HG02571 (cell line): ENCODE results near the gene FAM219A.
"Not testable (repeated sequence)": the region's sequence is repeated elsewhere in the genome, so short reads cannot be mapped to it uniquely, and the experiment has no call there.

Source experiments
- ATAC-seq: cut with Tn5 transposase; IDR thresholded peaks from one replicate; pipeline ENCODE4 v1.9.1; 2021; ENCODE audit warnings: mild to moderate bottlenecking, moderate library complexity; ENCODE audit not compliant: unreplicated experiment

The FAM219A gene

DNA sequence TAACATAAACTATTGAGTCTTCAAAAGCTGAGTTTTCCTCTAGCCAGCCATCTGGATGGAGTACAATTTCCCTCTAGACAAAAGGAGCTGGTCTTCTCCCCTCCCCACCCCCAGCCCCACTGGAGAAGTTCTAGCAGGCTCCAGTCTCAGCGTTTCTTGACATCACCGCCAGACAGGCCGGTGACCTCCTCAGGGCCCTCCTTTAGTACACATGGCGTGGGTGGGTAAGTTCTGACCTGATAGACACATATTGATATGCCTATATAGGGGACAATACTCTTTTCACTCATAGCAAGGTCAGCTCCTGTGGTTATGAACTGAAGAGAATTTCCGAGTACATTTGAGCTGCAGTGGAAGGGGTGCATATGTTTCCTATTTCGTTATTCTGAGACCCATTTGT, 27.5 kb upstream of the FAM219A start:
- ATAC-seq: no peak

DNA sequence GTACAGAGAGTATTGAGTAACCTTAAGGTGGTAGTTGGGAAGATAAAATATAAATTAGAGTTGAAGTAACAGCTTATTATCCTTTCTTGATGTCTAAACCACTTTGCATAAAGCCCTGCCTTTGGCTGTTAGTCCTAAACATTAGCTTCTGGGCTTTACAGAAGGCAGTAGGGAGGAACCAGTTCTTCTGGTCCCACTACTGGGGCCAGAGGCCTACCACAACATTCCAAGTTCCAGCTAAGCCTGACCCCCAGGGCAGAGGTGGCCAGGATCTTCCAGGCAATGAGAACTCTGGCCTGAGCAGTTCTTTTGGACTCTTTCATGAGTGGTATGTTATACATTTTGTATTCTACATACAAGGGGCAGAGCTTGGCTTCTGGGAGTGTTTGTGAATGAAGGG, 26.3 kb upstream of the FAM219A start:
- no peak for ATAC-seq

DNA sequence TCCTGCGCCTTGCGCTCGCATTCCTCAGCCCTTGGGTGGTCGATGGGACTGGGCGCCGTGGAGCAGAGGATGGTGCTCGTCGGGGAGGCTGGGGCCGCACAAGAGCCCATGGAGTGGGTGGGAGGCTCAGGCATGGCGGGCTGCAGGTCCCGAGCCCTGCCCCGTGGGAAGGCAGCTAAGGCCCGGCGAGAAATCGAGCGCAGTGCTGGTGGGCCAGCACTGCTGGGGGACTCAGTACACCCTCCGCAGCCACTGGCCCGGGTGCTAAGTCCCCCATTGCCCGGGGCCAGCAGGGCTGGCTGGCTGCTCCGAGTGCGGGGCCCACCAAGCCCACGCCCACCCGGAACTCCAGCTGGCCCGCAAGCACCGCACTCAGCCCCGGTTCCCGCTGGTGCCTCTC, 24.4 kb upstream of the FAM219A start:
- not testable (repeated sequence) for ATAC-seq

GRCh38 chr9:34481620-34482019, 23.2 kb upstream of the FAM219A start:
- ATAC-seq: not testable (repeated sequence)

DNA sequence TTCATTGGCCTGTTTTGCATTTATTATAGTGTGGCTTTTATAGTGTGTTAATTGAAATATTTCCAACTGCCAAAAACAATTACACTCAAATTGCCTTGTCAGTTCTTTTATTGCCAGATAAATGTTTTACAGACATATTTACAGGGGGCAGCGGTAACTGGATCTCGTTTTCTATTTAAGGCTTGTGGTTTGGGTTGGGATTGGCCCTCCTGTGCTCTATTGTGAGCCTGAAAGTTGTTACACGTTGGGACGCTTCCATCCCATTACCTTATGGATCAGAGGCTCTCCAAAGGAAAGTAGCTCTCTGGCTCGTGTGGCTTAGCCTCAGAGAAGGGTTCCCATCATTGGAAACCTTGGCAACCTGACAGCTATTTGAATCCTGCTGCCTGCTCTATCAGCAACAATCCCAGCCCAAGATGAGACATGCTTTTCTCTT, 21.1 kb upstream of the FAM219A start:
- ATAC-seq: no peak

DNA sequence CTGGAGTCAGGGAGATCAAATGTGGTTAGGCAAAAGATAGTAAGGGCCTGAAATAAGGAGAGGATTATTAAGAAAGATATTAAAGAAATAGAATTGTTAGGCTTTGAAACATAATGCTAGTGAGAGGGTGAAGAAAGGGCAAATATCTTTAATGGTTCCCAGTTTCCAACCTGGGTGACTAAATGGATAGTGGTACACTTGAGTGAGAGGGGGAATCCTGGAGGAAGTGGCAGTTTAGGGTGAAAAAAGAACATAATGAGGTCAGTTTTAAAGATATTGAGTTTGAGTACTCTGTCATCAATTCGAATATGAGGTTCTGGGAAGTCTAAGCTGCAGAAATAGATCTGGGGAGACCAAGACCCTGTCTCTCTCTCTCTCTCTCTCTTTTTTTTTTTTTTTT, 19.2 kb upstream of the FAM219A start:
- ATAC-seq: no peak

GRCh38 chr9:34475097-34475496, 16.7 kb upstream of the FAM219A start:
- no peak for ATAC-seq

- no peak for ATAC-seq
These were observed 7.1 kb upstream of the FAM219A start for GRCh38 chr9:34465468-34465867.

DNA sequence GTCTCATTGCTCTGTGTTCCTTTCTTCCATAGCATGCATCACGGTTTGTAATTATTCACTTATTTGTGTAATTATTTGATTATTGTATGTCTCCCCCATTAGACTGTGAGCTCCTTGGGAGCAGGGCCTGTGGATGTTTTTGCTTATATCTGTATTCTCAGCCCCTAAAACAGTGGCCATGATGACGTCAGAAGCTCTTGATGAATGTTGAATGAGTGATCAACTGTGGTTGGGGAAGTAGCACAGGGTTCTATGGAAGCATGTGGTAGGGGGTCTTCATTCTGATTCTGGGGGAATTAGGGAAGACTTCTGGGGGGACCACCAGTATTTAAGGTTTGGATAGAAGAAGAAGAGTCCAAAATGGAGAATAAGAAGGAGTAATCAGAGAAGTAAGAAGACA, 6.2 kb upstream of the FAM219A start:
- no peak for ATAC-seq

DNA sequence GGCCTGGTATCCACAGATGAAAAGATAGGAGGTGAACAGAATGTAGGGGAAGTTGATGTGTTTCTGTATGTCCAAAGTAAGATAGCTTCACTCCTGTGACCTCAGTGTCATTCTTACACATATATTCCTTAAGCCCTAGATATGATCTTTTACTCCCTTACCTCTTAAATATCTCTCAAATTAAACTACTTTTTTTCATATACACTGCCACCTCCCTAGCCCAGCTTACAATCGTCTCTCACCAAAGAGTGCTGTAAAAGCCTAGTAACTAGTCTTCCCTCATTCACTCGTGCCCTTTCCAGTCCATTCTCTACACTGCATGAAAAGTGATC, 5.5 kb upstream of the FAM219A start:
- no peak for ATAC-seq

GRCh38 chr9:34463098-34463900, 4.9 kb upstream of the FAM219A start:
- no peak for ATAC-seq

DNA sequence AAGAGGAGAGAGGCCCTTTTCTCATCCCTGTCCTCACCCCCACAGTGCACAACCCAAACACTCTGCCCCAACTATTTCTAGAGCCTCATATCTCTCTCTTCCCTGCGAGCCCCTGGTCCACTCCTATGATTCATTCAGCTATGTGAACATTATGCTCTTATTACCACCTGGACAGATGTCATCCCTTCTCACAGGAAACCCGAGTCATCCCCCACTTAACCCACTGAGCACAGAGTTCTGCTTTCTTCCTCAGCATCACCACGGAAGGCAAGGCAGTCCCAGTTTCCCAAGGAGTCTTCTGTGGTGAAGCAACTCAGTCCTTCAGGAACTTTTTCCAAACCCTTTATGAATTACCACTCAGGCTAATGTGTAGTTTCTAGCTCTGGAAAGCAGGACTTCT, 1.6 kb upstream of the FAM219A start:
- ATAC-seq: no peak

GRCh38 chr9:34459356-34459755, 986 bp upstream of the FAM219A start:
- no peak for ATAC-seq

DNA sequence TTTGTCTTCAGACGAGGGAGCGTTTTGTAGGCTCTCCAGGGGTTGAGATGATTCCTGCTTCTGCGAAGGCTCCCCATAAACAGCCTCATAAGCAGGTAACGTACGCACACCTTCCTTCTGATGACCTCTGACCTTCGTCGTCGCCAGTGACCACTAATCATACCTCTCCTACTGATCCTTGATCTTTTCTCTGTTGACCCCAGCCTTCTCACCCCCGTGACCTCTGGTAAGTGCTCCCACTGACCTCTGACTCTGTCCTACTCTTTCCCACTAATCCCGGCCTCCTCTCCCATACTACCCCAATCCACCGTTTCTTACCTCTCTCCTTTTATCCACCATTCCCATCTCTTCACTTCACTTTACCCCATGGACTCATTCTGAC, 580 bp upstream of the FAM219A start:
- no peak for ATAC-seq

GRCh38 chr9:34457266-34458012, 931 bp downstream of the FAM219A start:
- no peak for ATAC-seq

GRCh38 chr9:34456746-34457145, 1.6 kb downstream of the FAM219A start:
- ATAC-seq: no peak

- ATAC-seq: no peak
These were observed 2.2 kb downstream of the FAM219A start for GRCh38 chr9:34456151-34456550.

GRCh38 chr9:34454571-34455065, 3.8 kb downstream of the FAM219A start:
- no peak for ATAC-seq

- ATAC-seq: no peak
These were observed 5.8 kb downstream of the FAM219A start for GRCh38 chr9:34452568-34452967.

DNA sequence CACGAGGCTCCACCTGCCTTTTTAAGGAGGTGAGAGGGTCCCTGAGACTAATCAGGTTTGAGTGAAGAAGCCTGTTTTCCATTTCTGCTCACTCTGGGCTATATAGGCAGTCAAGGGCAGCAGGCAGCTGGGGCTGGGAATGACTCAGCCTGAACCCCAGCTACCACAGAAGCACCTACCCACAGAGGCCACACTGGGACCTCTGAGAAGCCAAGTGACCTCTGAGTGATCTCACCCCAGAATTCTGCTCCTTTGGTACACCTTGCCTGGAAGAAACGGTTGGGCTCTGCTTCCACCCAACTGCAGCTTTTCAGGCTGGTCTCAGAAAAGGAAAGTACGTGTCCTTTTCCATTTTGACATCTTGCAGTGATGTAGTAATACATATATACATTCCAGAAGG, 6.8 kb downstream of the FAM219A start:
- ATAC-seq: peak; percentile 72

GRCh38 chr9:34451135-34451534, 7.2 kb downstream of the FAM219A start:
- no peak for ATAC-seq

DNA sequence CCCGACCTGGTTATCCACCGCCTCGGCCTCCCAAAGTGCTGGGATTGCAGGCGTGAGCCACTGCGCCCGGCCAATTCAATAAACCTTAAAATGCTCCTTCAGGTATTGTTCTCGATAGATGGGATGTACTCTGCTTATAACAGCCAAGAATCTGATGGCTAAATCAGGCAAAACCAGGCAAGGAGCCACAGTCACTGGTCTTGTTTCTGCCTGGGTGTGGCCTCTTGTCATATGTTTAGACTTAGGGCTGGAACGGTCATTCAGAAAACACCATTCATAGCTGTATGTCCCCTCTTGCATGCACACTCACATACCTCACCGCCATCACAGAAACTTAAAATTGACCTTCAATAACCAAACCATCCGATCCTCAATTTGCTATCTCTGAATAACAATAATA, 7.7 kb downstream of the FAM219A start:
- ATAC-seq: no peak
